H1 (cell line): ENCODE results near the gene DAZAP1. TPM values are rescaled to one million over a fixed set of nuclear protein-coding genes. Genes with fewer than 3 reads are reported as not detected.

Experiments used
- BCL11A ChIP-seq, 2 experiments: IDR thresholded peaks; one replicate each; pipeline ENCODE4 v1.6.1; 2011; ENCODE audit warnings: low read depth in 2 of 2, low read length in 2 of 2, mild to moderate bottlenecking in 2 of 2
- CHD1 ChIP-seq: IDR thresholded peaks from 2 replicates; pipeline ENCODE4 v1.6.1; 2012; ENCODE audit warnings: low read depth, low read length, improper control_type of control experiment
- FOSL1 ChIP-seq: IDR thresholded peaks from 2 replicates; pipeline ENCODE4 v1.6.1; 2011; ENCODE audit warnings: mild to moderate bottlenecking, low read depth, low read length, moderate library complexity; ENCODE audit not compliant: insufficient read depth
- PHF8 ChIP-seq: fragments of 200-600 bp; sonication (generic); conservative IDR thresholded peaks from 2 replicates; pipeline ENCODE4 v1.7.1; 2012; ENCODE audit warnings: low read depth, mild to moderate bottlenecking, inconsistent platforms, low read length, moderate library complexity
- POLR2A ChIP-seq, 2 experiments: IDR thresholded peaks; 1 replicate in 1 of 2; 2 replicates in 1 of 2; pipeline ENCODE4 v1.6.1; 2011; ENCODE audit warnings: low read depth in 2 of 2, low read length in 2 of 2, mild to moderate bottlenecking in 2 of 2; ENCODE audit errors: control extremely low read depth in 1 of 2
- SIN3A ChIP-seq, 2 experiments: IDR thresholded peaks in 1 of 2; conservative IDR thresholded peaks in 1 of 2; 2 replicates each; pipeline ENCODE4 v1.6.1; 2011 to 2012; ENCODE audit warnings: low read length in 2 of 2, improper control_type of control experiment in 1 of 2, low read depth in 1 of 2, mild to moderate bottlenecking in 1 of 2
- SIRT6 ChIP-seq: IDR thresholded peaks from one replicate; pipeline ENCODE4 v1.7.1; 2012; ENCODE audit warnings: low read length, inconsistent platforms
- TBP ChIP-seq: IDR thresholded peaks from 2 replicates; pipeline ENCODE4 v1.6.1; 2011; ENCODE audit warnings: low read depth, low read length, improper control_type of control experiment
- polyA plus RNA-seq, 7 experiments: library from polyadenylated mRNA; depleted of rRNA in 3 of 7; stranded (reverse) in 5 of 7; unstranded in 2 of 7; fragments of >200 nt in 5 of 7; fragments of 200-250 nt in 2 of 7; gene quantifications; 1 replicate in 5 of 7; 2 replicates in 1 of 7; 4 replicates in 1 of 7; pipeline versions ENCODE4 v1.2.1 to v1.2.3, GENCODE V29; 2011 to 2013; ENCODE audit warnings: missing spikeins in 2 of 7, mixed read lengths in 2 of 7
- total RNA-seq: library from RNA; stranded (reverse); fragmentation: NEBNext Ultra II Directional; extraction: Animal tissue kit (Norgen Biotek cat#: 25700); gene quantifications from 2 replicates; pipeline ENCODE4 v1.2.1, GENCODE V29; 2021
- TF ChIP-seq, protein P1 (sequence below): fragments of 300-600 bp; sonication (generic); IDR thresholded peaks from 2 replicates; pipeline ENCODE4 v1.7.1; 2012; ENCODE audit warnings: low read length, moderate library complexity, mild to moderate bottlenecking, inconsistent platforms; ENCODE audit not compliant: insufficient replicate concordance
- TF ChIP-seq, protein P2 (sequence below): IDR thresholded peaks from 2 replicates; pipeline ENCODE4 v1.6.1; 2011; ENCODE audit warnings: low read depth, mild to moderate bottlenecking, low read length; ENCODE audit not compliant: insufficient read depth

Gene DAZAP1
- total and polyA plus RNA-seq, 2 of the 8 experiments (the other 6 are each of a cell fraction or from before 2014, with no cell fraction given), result 79.6 to 341 TPM

GRCh38 chr19:1417145-1417544, 9.8 kb downstream of the DAZAP1 start (continued):
- TF ChIP-seq, protein P1, sequence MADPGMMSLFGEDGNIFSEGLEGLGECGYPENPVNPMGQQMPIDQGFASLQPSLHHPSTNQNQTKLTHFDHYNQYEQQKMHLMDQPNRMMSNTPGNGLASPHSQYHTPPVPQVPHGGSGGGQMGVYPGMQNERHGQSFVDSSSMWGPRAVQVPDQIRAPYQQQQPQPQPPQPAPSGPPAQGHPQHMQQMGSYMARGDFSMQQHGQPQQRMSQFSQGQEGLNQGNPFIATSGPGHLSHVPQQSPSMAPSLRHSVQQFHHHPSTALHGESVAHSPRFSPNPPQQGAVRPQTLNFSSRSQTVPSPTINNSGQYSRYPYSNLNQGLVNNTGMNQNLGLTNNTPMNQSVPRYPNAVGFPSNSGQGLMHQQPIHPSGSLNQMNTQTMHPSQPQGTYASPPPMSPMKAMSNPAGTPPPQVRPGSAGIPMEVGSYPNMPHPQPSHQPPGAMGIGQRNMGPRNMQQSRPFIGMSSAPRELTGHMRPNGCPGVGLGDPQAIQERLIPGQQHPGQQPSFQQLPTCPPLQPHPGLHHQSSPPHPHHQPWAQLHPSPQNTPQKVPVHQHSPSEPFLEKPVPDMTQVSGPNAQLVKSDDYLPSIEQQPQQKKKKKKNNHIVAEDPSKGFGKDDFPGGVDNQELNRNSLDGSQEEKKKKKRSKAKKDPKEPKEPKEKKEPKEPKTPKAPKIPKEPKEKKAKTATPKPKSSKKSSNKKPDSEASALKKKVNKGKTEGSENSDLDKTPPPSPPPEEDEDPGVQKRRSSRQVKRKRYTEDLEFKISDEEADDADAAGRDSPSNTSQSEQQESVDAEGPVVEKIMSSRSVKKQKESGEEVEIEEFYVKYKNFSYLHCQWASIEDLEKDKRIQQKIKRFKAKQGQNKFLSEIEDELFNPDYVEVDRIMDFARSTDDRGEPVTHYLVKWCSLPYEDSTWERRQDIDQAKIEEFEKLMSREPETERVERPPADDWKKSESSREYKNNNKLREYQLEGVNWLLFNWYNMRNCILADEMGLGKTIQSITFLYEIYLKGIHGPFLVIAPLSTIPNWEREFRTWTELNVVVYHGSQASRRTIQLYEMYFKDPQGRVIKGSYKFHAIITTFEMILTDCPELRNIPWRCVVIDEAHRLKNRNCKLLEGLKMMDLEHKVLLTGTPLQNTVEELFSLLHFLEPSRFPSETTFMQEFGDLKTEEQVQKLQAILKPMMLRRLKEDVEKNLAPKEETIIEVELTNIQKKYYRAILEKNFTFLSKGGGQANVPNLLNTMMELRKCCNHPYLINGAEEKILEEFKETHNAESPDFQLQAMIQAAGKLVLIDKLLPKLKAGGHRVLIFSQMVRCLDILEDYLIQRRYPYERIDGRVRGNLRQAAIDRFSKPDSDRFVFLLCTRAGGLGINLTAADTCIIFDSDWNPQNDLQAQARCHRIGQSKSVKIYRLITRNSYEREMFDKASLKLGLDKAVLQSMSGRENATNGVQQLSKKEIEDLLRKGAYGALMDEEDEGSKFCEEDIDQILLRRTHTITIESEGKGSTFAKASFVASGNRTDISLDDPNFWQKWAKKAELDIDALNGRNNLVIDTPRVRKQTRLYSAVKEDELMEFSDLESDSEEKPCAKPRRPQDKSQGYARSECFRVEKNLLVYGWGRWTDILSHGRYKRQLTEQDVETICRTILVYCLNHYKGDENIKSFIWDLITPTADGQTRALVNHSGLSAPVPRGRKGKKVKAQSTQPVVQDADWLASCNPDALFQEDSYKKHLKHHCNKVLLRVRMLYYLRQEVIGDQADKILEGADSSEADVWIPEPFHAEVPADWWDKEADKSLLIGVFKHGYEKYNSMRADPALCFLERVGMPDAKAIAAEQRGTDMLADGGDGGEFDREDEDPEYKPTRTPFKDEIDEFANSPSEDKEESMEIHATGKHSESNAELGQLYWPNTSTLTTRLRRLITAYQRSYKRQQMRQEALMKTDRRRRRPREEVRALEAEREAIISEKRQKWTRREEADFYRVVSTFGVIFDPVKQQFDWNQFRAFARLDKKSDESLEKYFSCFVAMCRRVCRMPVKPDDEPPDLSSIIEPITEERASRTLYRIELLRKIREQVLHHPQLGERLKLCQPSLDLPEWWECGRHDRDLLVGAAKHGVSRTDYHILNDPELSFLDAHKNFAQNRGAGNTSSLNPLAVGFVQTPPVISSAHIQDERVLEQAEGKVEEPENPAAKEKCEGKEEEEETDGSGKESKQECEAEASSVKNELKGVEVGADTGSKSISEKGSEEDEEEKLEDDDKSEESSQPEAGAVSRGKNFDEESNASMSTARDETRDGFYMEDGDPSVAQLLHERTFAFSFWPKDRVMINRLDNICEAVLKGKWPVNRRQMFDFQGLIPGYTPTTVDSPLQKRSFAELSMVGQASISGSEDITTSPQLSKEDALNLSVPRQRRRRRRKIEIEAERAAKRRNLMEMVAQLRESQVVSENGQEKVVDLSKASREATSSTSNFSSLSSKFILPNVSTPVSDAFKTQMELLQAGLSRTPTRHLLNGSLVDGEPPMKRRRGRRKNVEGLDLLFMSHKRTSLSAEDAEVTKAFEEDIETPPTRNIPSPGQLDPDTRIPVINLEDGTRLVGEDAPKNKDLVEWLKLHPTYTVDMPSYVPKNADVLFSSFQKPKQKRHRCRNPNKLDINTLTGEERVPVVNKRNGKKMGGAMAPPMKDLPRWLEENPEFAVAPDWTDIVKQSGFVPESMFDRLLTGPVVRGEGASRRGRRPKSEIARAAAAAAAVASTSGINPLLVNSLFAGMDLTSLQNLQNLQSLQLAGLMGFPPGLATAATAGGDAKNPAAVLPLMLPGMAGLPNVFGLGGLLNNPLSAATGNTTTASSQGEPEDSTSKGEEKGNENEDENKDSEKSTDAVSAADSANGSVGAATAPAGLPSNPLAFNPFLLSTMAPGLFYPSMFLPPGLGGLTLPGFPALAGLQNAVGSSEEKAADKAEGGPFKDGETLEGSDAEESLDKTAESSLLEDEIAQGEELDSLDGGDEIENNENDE, result no peak
- TF ChIP-seq FOSL1 (no peak), SIRT6 (no peak), POLR2A (IDR thresholded peaks at IDR 0.05; ENCODE audit: control extremely low read depth in 1 of 2, low read depth in 2 of 2, low read length in 2 of 2) (no peak), SIN3A (conservative IDR thresholded peaks at IDR 0.05 in 1 of 2, IDR thresholded peaks at IDR 0.05 in 1 of 2; ENCODE audit: low read depth in 1 of 2, low read length in 2 of 2) (no peak), TBP (no peak), BCL11A (IDR thresholded peaks at IDR 0.05; ENCODE audit: low read depth in 2 of 2, low read length in 2 of 2) (no peak), CHD1 (no peak), PHF8 (no peak)
- TF ChIP-seq, protein P2, sequence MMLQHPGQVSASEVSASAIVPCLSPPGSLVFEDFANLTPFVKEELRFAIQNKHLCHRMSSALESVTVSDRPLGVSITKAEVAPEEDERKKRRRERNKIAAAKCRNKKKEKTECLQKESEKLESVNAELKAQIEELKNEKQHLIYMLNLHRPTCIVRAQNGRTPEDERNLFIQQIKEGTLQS, result no peak
